Endothelial cell (in vitro differentiated cells): ENCODE data around the gene CTR9. TPM values are rescaled to one million over a fixed set of nuclear protein-coding genes. Genes with fewer than 3 reads are reported as not detected.

Source experiments
- DNase-seq: peaks from one replicate; pipeline ENCODE4 v3.0.0; 2021; ENCODE audit warnings: low spot score
- H3K27ac Mint-ChIP-seq: one replicate; pipeline ENCODE4 v1.8.0; 2021; ENCODE audit warnings: mixed read lengths, inconsistent platforms; ENCODE audit not compliant: unreplicated experiment
- H3K27me3 Mint-ChIP-seq: one replicate; pipeline ENCODE4 v1.8.0; 2021; ENCODE audit warnings: mild to moderate bottlenecking, moderate library complexity, mixed read lengths, inconsistent platforms; ENCODE audit not compliant: unreplicated experiment
- H3K36me3 Mint-ChIP-seq: one replicate; pipeline ENCODE4 v1.8.0; 2021; ENCODE audit warnings: mild to moderate bottlenecking, low read depth, mixed read lengths, inconsistent platforms; ENCODE audit not compliant: unreplicated experiment
- H3K4me1 Mint-ChIP-seq: one replicate; pipeline ENCODE4 v1.8.0; 2021; ENCODE audit warnings: mild to moderate bottlenecking, mixed read lengths, inconsistent platforms; ENCODE audit not compliant: unreplicated experiment
- H3K4me3 Mint-ChIP-seq: one replicate; pipeline ENCODE4 v1.8.0; 2021; ENCODE audit warnings: mild to moderate bottlenecking, mixed read lengths, inconsistent platforms; ENCODE audit not compliant: unreplicated experiment
- H3K9me3 Mint-ChIP-seq: one replicate; pipeline ENCODE4 v1.8.0; 2021; ENCODE audit warnings: mixed read lengths, inconsistent platforms; ENCODE audit not compliant: unreplicated experiment
- total RNA-seq: library from RNA; stranded (reverse); fragmentation: NEBNext Ultra II Directional; extraction: Animal tissue kit (Norgen Biotek cat#: 25700); gene quantifications from one replicate; pipeline ENCODE4 v1.2.1, GENCODE V29; 2021; ENCODE audit not compliant: unreplicated experiment
- TF ChIP-seq, protein P1 (sequence below): fragments of 200-600 bp; sonication (generic); IDR thresholded peaks from one replicate; pipeline ENCODE4 v1.5.0; 2021; ENCODE audit warnings: antibody characterized with exemption; ENCODE audit not compliant: unreplicated experiment

Gene CTR9
- total RNA-seq, 1 donor from 2014 or later = 43.5 TPM

DNA sequence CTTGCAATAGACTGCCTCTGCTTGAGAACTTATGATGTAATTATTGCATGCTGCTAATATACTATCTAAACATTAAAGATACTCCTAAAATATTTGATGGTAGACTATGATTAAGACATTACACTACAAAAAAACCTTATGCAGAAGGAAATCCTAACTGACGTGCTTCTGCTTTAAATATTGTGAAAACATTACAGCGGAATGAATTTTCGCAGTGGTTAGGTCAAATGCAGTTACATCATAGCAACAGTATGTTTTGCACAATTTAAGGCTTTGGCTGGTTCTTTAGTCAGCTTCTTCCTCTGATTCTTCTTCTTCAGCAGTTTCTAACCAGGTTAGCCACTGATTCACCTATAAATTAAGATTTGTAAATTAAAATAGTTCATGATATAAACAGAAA is 46.5 kb downstream of the CTR9 start:
- H3K4me3 Mint-ChIP-seq = no peak overlapping the region
- peaks cover 37% of the 10 kb centered on the region for H3K36me3 Mint-ChIP-seq
- no peak for DNase-seq
- no peaks in the 10 kb centered on the region for H3K9me3 Mint-ChIP-seq
- TF ChIP-seq, protein P1, sequence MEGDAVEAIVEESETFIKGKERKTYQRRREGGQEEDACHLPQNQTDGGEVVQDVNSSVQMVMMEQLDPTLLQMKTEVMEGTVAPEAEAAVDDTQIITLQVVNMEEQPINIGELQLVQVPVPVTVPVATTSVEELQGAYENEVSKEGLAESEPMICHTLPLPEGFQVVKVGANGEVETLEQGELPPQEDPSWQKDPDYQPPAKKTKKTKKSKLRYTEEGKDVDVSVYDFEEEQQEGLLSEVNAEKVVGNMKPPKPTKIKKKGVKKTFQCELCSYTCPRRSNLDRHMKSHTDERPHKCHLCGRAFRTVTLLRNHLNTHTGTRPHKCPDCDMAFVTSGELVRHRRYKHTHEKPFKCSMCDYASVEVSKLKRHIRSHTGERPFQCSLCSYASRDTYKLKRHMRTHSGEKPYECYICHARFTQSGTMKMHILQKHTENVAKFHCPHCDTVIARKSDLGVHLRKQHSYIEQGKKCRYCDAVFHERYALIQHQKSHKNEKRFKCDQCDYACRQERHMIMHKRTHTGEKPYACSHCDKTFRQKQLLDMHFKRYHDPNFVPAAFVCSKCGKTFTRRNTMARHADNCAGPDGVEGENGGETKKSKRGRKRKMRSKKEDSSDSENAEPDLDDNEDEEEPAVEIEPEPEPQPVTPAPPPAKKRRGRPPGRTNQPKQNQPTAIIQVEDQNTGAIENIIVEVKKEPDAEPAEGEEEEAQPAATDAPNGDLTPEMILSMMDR = no peak
- H3K4me1 Mint-ChIP-seq = peaks cover 17% of the 10 kb centered on the region
- H3K27me3 Mint-ChIP-seq = peaks cover 1% of the 10 kb centered on the region
- H3K27ac Mint-ChIP-seq = no peak overlapping the region

DNA sequence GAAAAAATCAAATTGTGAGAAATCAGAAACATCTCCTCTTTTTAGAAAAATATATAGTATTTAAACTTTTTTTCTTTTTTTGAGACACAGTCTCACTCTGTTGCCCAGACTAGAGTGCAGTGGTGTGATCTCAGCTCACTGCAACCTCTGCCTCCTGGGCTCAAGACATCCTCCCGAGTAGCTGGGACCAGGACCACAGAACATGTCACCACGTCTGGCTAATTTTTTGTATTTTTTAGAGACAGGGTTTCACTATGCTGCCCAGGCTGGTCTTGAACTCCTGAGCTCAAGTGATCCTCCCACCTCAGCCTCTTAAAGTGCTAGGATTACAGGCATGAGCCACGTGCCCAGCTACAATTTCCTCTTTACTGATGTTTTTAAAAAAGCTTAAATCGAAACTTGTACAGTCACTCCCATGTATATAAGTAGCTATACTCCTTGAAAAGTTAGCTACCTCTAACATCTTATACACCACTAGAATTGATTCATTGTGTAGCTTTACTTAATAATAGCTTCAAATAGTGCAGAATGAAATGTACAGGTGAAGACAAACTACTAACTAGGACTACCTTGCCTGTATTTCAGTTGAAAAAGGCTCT is 47.4 kb downstream of the CTR9 start:
- H3K27me3 Mint-ChIP-seq = peaks cover 1% of the 10 kb centered on the region
- H3K4me3 Mint-ChIP-seq = no peak overlapping the region
- H3K4me1 Mint-ChIP-seq = peaks cover 14% of the 10 kb centered on the region
- H3K9me3 Mint-ChIP-seq = no peaks in the 10 kb centered on the region
- peaks cover 45% of the 10 kb centered on the region for H3K36me3 Mint-ChIP-seq
- no peak for DNase-seq
- H3K27ac Mint-ChIP-seq = no peak overlapping the region
- TF ChIP-seq, protein P1 = no peak

DNA sequence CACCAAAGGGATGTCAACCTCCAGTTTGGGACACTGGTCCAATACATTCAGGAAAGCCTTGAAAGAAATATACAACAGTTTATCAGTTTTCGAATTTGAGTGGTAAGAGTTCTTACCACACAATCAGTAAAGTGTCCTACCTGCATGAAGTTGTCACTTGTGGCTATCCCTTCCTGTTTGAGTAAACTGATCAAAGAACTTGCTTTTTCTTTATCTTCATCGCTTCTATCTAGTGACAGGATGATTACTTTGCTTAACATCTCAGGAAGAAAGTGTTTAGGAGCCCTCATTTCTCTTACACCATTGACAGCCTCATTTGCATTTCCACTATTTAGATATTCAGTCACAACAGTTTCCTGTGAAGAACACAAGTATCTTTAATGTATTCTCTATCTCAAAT is 49.2 kb downstream of the CTR9 start:
- peaks cover 27% of the 10 kb centered on the region for H3K4me1 Mint-ChIP-seq
- H3K27me3 Mint-ChIP-seq = peaks cover 1% of the 10 kb centered on the region
- no peaks in the 10 kb centered on the region for H3K9me3 Mint-ChIP-seq
- no peak overlapping the region for H3K27ac Mint-ChIP-seq
- TF ChIP-seq, protein P1 = no peak
- DNase-seq = no peak
- H3K4me3 Mint-ChIP-seq = no peak overlapping the region
- H3K36me3 Mint-ChIP-seq = peaks cover 62% of the 10 kb centered on the region

DNA sequence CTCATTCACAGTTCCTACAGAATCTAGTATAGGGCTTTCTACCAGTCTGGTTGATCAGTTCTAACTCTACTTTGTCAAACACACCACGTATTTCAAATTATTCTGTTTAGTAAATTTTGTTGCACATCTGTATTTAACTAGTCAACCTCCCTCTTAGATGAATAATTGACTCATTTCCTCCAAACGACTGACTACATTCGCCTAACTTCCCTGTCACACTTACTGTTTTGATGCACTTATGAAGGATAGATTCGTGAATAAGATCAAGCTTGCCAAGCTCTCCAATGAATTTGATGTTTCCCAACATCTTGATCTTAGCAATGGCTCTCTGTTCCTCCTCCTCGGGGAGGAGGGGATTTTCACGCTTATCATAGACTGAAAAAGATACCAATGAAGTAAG is 52.6 kb downstream of the CTR9 start:
- Mint-ChIP-seq H3K4me1 (peaks cover 48% of the 10 kb centered on the region), H3K27me3 (peaks cover 3% of the 10 kb centered on the region), H3K4me3 (peak overlapping the region; percentile 76), H3K27ac (no peak overlapping the region), H3K36me3 (peaks cover 74% of the 10 kb centered on the region), H3K9me3 (no peaks in the 10 kb centered on the region)
- TF ChIP-seq, protein P1 = no peak
- no peak for DNase-seq

DNA sequence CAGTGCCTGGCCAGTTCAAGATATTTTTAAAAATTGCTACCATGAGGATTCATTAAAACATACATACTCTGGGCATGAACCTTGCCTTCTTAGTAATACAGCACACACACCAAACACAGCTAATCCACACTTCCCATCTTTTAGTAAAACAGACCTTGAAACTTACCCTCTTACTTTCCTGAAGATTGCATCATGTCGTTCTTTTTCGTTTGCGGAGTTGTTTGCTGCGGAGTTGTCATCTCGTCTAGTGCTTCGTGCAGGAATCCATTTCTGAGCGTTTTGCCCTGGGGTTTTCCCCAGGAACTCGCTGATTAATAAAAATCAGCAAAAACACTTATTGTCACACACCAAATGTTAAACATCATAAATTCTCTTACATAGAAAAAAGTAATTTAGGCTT is 54.7 kb downstream of the CTR9 start:
- Mint-ChIP-seq H3K36me3 (peaks cover 58% of the 10 kb centered on the region), H3K4me3 (peak overlapping the region; percentile 96), H3K27me3 (peaks cover 5% of the 10 kb centered on the region), H3K9me3 (no peaks in the 10 kb centered on the region), H3K27ac (peak overlapping the region; percentile 84), H3K4me1 (peaks cover 54% of the 10 kb centered on the region)
- DNase-seq = no peak
- TF ChIP-seq, protein P1 = no peak
